ENCODE results near the gene USP28.
A peak's percentile ranks its signal among the peaks of the same experiment; 100 is the strongest.
"Not testable (repeated sequence)": the region's sequence is repeated elsewhere in the genome, so short reads cannot be mapped to it uniquely, and the experiment has no call there.

The USP28 gene

DNA sequence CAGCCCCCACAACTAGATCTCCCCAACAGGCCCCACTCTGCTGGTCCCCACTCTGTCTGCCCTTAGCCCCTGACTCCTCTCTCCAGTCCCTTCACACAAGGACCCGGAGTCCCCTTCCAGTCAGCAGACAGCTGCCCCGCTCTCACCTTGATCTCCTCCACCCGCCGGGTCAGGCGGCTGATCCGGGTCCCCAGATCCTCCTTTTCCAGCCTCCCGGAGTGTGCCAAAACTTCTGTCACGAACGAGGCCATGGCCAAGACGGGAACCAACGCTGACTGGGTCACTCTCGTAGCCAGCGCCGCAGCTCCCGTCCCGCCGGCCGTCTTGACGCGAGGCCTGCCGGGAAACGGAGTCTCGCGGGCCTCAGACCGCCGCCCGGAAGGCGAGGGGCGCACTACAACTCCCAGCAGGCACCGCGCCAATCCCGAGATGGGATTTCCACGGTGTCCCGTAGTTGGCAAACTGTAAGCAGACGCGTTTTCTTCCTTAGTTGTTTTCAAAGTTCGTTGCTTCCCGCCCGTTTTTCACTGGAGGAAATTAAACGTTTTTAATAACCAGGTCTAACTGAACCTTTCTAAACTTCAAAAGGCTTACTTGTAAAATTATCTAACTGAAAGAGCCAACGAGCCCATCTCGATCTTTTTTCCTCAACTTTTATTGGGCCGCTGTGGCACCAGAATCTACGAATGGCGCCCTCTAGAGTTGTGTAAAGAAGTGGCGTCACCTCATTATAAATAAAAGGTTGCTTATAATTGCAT lies 101.8 kb downstream of the USP28 start, which contains the start of gene ZW10:
Gene ZW10, minus strand, starts transcription at position 277 of the 758 bp plus-strand sequence. Its CDS starts 26 bp downstream, at position 251.
- peak; percentile 87 for DNase-seq (ENCODE audit: low read depth)

DNA sequence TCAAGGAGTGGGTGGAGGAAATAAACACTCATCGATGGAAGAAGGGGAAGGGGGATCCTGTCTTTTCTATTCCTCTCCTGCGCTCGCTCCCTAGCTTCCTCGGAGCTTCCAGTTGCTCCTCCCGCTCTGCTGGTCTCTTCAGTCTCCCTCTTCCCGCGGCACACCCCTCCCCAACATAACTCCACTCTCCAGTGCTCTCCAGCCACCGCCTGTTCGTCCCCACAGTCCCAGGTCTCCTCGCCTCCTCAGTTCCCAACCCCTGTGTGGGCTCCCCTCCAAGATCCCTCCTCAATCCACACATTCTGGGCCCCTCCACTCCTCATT lies 102.3 kb downstream of the USP28 start:
- peak; percentile 1 for DNase-seq (ENCODE audit: low read depth)

DNA sequence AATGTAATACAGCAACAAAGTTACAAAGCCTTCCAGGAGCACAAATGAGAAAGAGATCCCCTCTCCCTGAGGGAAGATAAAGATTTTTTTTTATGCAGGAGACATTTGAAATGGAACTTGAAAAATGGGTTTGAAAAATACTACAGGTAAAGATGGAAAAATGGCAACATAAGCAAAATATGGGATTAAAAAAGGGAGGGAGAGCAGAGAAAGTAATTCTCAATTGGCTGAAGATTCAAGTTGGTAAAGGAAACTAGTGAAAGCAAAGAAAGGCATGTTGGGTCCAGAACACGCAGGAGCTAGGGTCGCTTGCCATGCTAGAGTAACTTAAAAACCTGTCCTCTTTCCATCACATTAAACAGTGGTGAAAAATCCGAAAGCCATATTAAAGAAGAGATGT lies 103.4 kb downstream of the USP28 start:
- no peak for DNase-seq (ENCODE audit: low read depth)

DNA sequence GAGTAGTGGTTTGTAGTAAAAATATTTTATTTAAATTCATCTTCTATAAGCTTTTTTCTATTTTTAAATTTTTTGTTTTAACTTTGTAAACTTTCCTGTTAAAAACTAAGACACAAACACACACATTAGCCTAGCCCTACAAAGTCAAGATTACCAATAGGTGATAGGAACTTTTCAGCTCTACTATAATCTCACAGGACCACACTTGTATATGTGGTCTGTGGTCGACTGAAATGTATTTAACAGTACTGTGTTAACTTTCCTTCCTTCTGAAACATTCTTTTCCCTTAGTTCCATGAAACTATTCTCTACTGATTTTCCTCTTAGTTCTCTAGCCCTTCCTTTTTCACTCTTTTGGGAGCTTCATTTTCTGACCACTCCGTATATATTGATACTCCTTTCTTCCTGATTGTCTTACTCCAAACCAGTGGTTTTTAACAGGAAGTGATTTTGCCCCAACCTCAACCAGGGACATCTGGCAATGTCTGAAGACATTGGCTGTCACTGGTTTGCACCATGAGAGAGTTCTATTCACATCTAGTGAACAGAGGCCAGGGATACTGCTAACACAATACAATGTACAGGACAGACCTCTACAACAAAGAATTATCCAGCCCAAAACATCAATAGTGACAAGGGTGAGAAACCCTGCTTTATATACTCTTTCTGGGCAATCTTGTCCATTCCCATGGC lies 110.7 kb downstream of the USP28 start:
- DNase-seq (ENCODE audit: low read depth), result no peak

DNA sequence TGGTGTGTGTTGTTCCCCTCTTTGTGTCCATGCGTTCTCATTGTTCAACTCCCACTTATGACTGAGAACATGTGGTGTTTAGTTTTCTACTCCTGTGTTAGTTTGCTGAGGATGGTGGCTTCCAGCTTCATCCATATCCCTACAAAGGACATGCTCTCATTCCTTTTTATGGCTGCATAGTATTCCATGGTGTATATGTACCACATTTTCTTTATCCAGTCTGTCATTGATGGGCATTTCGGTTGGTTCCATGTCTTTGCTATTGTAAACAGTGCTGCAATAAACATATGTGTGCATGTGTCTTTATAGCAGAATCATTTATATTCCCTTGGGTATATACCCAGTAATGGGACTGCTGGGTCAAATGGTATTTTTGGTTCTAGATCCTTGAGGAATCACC lies 112.3 kb downstream of the USP28 start:
- DNase-seq (ENCODE audit: low read depth), result not testable (repeated sequence)

DNA sequence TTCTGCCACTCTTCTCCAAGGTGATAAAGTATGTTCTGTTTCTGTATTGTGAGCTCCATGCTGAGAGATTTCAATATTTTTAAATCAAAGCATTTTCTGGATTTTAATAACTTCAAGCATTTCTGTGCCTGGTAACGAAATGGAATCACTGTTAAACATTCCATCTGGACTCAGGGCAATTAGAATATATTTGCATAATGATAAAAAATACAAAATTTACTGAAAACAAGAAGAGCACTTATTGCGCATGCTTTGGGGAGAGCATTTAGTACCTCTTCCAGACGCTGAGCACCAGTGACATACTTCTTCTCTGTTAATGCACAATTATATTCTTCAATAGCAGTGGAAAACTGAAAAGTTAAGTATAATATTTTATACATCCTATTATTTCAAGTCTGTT lies 115.1 kb downstream of the USP28 start:
- no peak for DNase-seq (ENCODE audit: low read depth)

DNA sequence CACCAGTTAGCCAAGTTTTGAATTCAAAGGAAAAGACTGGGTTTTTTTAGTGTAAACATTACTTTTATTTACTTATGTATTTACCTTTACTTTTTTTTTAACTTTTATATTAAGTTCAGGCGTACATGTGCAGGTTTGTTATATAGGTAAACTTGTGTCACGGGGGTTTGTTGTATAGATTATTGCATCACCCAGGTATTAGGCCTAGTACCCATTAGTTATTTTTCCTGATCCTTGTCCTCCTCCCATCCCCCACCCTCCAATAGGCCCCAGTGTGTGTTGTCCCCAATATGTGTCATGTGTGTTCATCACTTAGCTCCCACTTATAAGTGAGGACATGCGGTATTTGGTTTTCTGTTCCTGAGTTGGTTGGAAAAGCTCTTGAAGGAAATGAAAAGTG lies 122.4 kb downstream of the USP28 start:
- DNase-seq (ENCODE audit: low read depth), result no peak
